PFSK-1 (cell line): ENCODE results near the gene SEH1L.

Experiments used
- FOXP2 ChIP-seq: optimal IDR thresholded peaks from 2 replicates; pipeline ENCODE3; 2011; ENCODE audit warnings: borderline replicate concordance, control low read depth, inconsistent platforms; ENCODE audit not compliant: insufficient read depth; ENCODE audit errors: extremely low read length, extremely low read depth
- POLR2AphosphoS5 ChIP-seq: IDR thresholded peaks from 2 replicates; pipeline ENCODE4 v1.6.1; 2012; ENCODE audit warnings: low read depth, mild to moderate bottlenecking, control low read depth, low read length, moderate library complexity
- REST ChIP-seq, 2 experiments: IDR thresholded peaks; 2 replicates each; pipeline versions ENCODE4 v1.6.1 to v1.8.0; 2011 to 2012; ENCODE audit warnings: low read depth in 2 of 2, low read length in 2 of 2, control low read depth in 1 of 2, inconsistent platforms in 1 of 2, mild to moderate bottlenecking in 1 of 2, moderate library complexity in 1 of 2; ENCODE audit not compliant: insufficient read depth in 1 of 2
- SIN3A ChIP-seq: IDR thresholded peaks from 2 replicates; pipeline ENCODE4 v1.6.1; 2012; ENCODE audit warnings: mild to moderate bottlenecking, low read length, moderate library complexity, borderline replicate concordance; ENCODE audit not compliant: insufficient read depth
- TAF1 ChIP-seq: IDR thresholded peaks from 2 replicates; pipeline ENCODE4 v1.6.1; 2012; ENCODE audit warnings: low read length, control low read depth, borderline replicate concordance; ENCODE audit not compliant: insufficient read depth

GRCh38 chr18:12907258-12907925 is 40.4 kb upstream of the SEH1L start:
- TF ChIP-seq TAF1 (no peak), POLR2AphosphoS5 (no peak), REST (IDR thresholded peaks at IDR 0.05; ENCODE audit: insufficient read depth in 1 of 2, low read depth in 2 of 2, low read length in 2 of 2) (no peak), FOXP2 (no peak), SIN3A (no peak)
